A549 treated with GW870086 at 1 μM for 4 hours (cell line): Measurements from ENCODE around the gene GPAM. TPM values are rescaled to one million over a fixed set of nuclear protein-coding genes. Genes with fewer than 3 reads are reported as not detected.

ENCODE experiments used
- total RNA-seq: library from RNA; stranded (reverse); fragments of 200-300 nt; extraction: Qiagen RNA extraction; gene quantifications from 5 replicates; pipeline ENCODE4 v1.2.3, GENCODE V29; 2022; ENCODE audit warnings: low read depth

GPAM gene
- total RNA-seq, result 5.4 to 7.4 TPM (median 6.4 TPM) in 5 replicates

DNA sequence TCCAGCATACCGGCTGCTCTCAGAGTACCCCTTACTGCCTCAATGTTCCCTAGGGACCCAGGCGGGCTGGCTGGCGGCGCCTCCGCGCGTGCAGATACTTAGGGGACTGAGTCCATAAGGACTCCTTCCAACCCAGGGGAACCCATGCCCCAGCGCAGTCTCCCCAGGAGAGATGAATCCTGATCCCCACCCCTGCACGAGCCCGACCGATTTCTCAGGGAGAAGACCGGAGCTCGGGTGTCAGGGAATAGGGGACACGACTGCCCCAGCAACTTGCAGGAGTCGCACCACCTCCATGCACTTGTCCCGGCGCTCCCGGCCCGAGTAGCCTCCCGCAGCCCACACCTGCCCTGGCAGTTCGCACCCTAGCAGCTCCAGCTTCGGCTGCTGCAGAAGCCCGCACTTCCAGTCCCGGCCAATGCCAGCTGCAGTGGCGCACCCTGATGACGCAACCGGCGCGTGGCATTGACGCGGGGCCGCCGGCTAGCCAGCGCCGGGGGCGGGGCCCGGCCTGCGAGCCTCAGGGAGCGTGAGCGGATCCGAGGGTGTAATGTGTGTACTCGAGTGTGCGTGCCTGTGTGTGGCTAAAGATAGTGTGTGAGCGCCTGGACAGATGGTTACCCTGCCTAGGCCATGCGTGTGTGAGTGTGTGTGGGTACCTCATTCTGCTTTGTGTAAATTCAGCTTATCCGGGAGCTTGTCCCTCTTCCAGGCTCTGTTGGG lies at the start of gene GPAM:
TSS of gene GPAM (minus strand) at position 437 of the 723 bp plus-strand sequence. CDS start 1,981 bp downstream, outside the sequence.

Other genes starting within 250 kb of the GPAM start
- gene TECTB, start 99.6 kb upstream of the GPAM start, total RNA-seq, result not detected in 5 replicates
- gene ACSL5, start 190.4 kb upstream of the GPAM start, total RNA-seq, result 0.10 to 0.39 TPM (median 0.26 TPM) in 5 replicates